ENCODE data around the gene NLN.

DNA sequence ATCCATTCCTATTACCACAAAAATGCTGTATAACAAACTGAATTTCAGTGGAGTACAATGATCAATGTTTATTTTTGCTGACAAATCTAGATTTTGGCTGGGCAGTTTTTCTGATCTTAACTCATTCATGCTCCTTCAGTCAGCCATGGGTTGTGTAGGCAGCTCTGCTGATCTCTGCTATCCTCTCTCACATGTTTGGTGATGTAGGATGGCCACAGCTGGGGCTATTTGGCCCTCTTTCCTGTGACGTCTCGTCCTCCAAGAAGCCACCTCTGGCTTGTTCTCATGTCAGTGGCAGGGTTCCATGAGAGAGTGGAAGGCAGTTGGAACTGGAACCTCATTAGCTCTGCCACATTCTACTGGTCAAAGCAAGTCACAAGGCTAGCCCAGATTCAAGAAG is 8.9 kb downstream of the NLN start:
- TF ChIP-seq, protein P1, sequence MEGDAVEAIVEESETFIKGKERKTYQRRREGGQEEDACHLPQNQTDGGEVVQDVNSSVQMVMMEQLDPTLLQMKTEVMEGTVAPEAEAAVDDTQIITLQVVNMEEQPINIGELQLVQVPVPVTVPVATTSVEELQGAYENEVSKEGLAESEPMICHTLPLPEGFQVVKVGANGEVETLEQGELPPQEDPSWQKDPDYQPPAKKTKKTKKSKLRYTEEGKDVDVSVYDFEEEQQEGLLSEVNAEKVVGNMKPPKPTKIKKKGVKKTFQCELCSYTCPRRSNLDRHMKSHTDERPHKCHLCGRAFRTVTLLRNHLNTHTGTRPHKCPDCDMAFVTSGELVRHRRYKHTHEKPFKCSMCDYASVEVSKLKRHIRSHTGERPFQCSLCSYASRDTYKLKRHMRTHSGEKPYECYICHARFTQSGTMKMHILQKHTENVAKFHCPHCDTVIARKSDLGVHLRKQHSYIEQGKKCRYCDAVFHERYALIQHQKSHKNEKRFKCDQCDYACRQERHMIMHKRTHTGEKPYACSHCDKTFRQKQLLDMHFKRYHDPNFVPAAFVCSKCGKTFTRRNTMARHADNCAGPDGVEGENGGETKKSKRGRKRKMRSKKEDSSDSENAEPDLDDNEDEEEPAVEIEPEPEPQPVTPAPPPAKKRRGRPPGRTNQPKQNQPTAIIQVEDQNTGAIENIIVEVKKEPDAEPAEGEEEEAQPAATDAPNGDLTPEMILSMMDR (conservative IDR thresholded peaks at IDR 0.05; ENCODE audit: low read length): no peak
- TF ChIP-seq EZH2phosphoT487 (IDR thresholded peaks at IDR 0.05; ENCODE audit: borderline replicate concordance): no peak
